ENCODE data around the gene CAD. TPM values are rescaled to one million over a fixed set of nuclear protein-coding genes. Genes with fewer than 3 reads are reported as not detected.

CAD gene
- total RNA-seq, 1 experiment from 2014 or later: 41.5 TPM

- no peak overlapping the region for H2AFZ ChIP-seq
- H3K9me2 ChIP-seq (ENCODE audit: insufficient read depth): no peaks in the 10 kb centered on the region
- H3K79me2 ChIP-seq (ENCODE audit: low read depth): no peaks in the 10 kb centered on the region
- H3K27me3 ChIP-seq (ENCODE audit: insufficient read depth, low read depth): no peaks in the 10 kb centered on the region
- ChIA-PET CTCF (interaction anchor here (0.6 to 0.7 kb wide), 2 partner anchors 61 to 154 kb away, joined by 4 to 26 read pairs; no protein-coding TSS in a partner anchor), POLR2A (ENCODE audit: unreplicated experiment) (no interaction called here)
- no peak overlapping the region for H3K27ac ChIP-seq
- H3K4me3 ChIP-seq: no peak overlapping the region
- intact Hi-C loops (cut with micrococcal nuclease; ENCODE audit: unreplicated experiment): no loop called here
- no peak overlapping the region for H3K4me2 ChIP-seq
- H3K4me1 ChIP-seq (replicated peaks; ENCODE audit: insufficient read depth): no peaks in the 10 kb centered on the region
- TF ChIP-seq CTCF (conservative IDR thresholded peaks at IDR 0.05) (no peak), EZH2 (IDR thresholded peaks at IDR 0.05; ENCODE audit: low read depth) (no peak)
- no TSS peak for BruUV-seq (replicated peaks)
- H4K20me1 ChIP-seq (ENCODE audit: insufficient read depth): no peaks in the 10 kb centered on the region
- DNase-seq: no peak
- no peaks in the 10 kb centered on the region for H3K9me3 ChIP-seq (ENCODE audit: insufficient read depth, low read depth)
- peaks cover 3% of the 10 kb centered on the region; the same call in 1 of the 2 replicates for H3K36me3 ChIP-seq (ENCODE audit: low read depth)
- peaks cover 4% of the 10 kb centered on the region; the same call in 1 of the 2 replicates for H3F3A ChIP-seq (ENCODE audit: insufficient read depth, low read depth)
These were observed 24.8 kb downstream of the CAD start for GRCh38 chr2:27241761-27242613.

GRCh38 chr2:27242614-27242951 lies 25.4 kb downstream of the CAD start:
- Histone ChIP-seq H2AFZ (no peak overlapping the region), H3K9me2 (ENCODE audit: insufficient read depth) (no peaks in the 10 kb centered on the region), H3K9me3 (ENCODE audit: insufficient read depth, low read depth) (no peaks in the 10 kb centered on the region), H3K27me3 (ENCODE audit: insufficient read depth, low read depth) (no peaks in the 10 kb centered on the region), H3K4me3 (no peak overlapping the region), H3K27ac (no peak overlapping the region), H3K79me2 (ENCODE audit: low read depth) (no peaks in the 10 kb centered on the region), H3K4me1 (replicated peaks; ENCODE audit: insufficient read depth) (no peaks in the 10 kb centered on the region), H3K36me3 (ENCODE audit: low read depth) (peaks cover 3% of the 10 kb centered on the region; the same call in 1 of the 2 replicates), H3F3A (ENCODE audit: insufficient read depth, low read depth) (peaks cover 4% of the 10 kb centered on the region; the same call in 1 of the 2 replicates), H3K4me2 (no peak overlapping the region), H4K20me1 (ENCODE audit: insufficient read depth) (no peaks in the 10 kb centered on the region)
- DNase-seq: no peak
- no TSS peak for BruUV-seq (replicated peaks)
- intact Hi-C loops (cut with micrococcal nuclease; ENCODE audit: unreplicated experiment): no loop called here
- ChIA-PET POLR2A (ENCODE audit: unreplicated experiment) (no interaction called here), CTCF (interaction anchor here (0.6 to 0.7 kb wide), 2 partner anchors 61 to 155 kb away, joined by 4 to 26 read pairs; no protein-coding TSS in a partner anchor)
- no peak for TF ChIP-seq EZH2 (IDR thresholded peaks at IDR 0.05; ENCODE audit: low read depth)
- no peak for TF ChIP-seq CTCF (conservative IDR thresholded peaks at IDR 0.05)

GRCh38 chr2:27243391-27244130 lies 26.4 kb downstream of the CAD start:
- Histone ChIP-seq H3K4me1 (replicated peaks; ENCODE audit: insufficient read depth) (no peaks in the 10 kb centered on the region), H2AFZ (no peak overlapping the region), H3K9me3 (ENCODE audit: insufficient read depth, low read depth) (no peaks in the 10 kb centered on the region), H3K4me3 (no peak overlapping the region), H3F3A (ENCODE audit: insufficient read depth, low read depth) (peaks cover 4% of the 10 kb centered on the region; the same call in 1 of the 2 replicates), H3K27me3 (ENCODE audit: insufficient read depth, low read depth) (no peaks in the 10 kb centered on the region), H3K79me2 (ENCODE audit: low read depth) (no peaks in the 10 kb centered on the region), H3K9me2 (ENCODE audit: insufficient read depth) (no peaks in the 10 kb centered on the region), H3K36me3 (ENCODE audit: low read depth) (peaks cover 3% of the 10 kb centered on the region; the same call in 1 of the 2 replicates), H4K20me1 (ENCODE audit: insufficient read depth) (no peaks in the 10 kb centered on the region), H3K27ac (no peak overlapping the region), H3K4me2 (no peak overlapping the region)
- BruUV-seq (replicated peaks): no TSS peak
- ChIA-PET CTCF (no interaction called here), POLR2A (ENCODE audit: unreplicated experiment) (no interaction called here)
- intact Hi-C loops (cut with micrococcal nuclease; ENCODE audit: unreplicated experiment): no loop called here
- TF ChIP-seq EZH2 (IDR thresholded peaks at IDR 0.05; ENCODE audit: low read depth): no peak
- no peak for TF ChIP-seq CTCF (conservative IDR thresholded peaks at IDR 0.05)
- no peak for DNase-seq
